GM21529 (cell line): ENCODE measurements around the gene XRCC4.
"Not testable (repeated sequence)": the region's sequence is repeated elsewhere in the genome, so short reads cannot be mapped to it uniquely, and the experiment has no call there.

Experiments used
- ATAC-seq: cut with Tn5 transposase; IDR thresholded peaks from one replicate; pipeline ENCODE4 v1.9.1; 2021; ENCODE audit not compliant: unreplicated experiment

Gene XRCC4

GRCh38 chr5:83076742-83077661, at the start of gene XRCC4, which contains the start of gene TMEM167A:
TSS of gene XRCC4 (plus strand) at chr5:83077547. CDS start at chr5:83104920, 27,373 bp downstream.
TSS of gene TMEM167A (minus strand) at chr5:83077394. CDS start at chr5:83077323, 71 bp downstream.
- peak; percentile 98 for ATAC-seq

- ATAC-seq: no peak
Measured at GRCh38 chr5:83029912-83030311, 47.4 kb upstream of the XRCC4 start.

- no peak for ATAC-seq
Measured at GRCh38 chr5:83031381-83031780, 46.0 kb upstream of the XRCC4 start.

GRCh38 chr5:83034036-83034435, 43.3 kb upstream of the XRCC4 start:
- ATAC-seq: no peak

- no peak for ATAC-seq
Measured at GRCh38 chr5:83034528-83035207, 42.7 kb upstream of the XRCC4 start.

- no peak for ATAC-seq
Measured at GRCh38 chr5:83035373-83036100, 41.8 kb upstream of the XRCC4 start.

GRCh38 chr5:83036991-83037575, 40.3 kb upstream of the XRCC4 start:
- ATAC-seq: no peak

GRCh38 chr5:83038924-83039323, 38.4 kb upstream of the XRCC4 start:
- no peak for ATAC-seq

- no peak for ATAC-seq
Measured at GRCh38 chr5:83042507-83042906, 34.8 kb upstream of the XRCC4 start.

GRCh38 chr5:83044926-83045325, 32.4 kb upstream of the XRCC4 start:
- no peak for ATAC-seq

GRCh38 chr5:83048277-83048676, 29.1 kb upstream of the XRCC4 start:
- no peak for ATAC-seq

- no peak for ATAC-seq
Measured at GRCh38 chr5:83048811-83049210, 28.5 kb upstream of the XRCC4 start.

- no peak for ATAC-seq
Measured at GRCh38 chr5:83049370-83049885, 27.9 kb upstream of the XRCC4 start.

- no peak for ATAC-seq
Measured at GRCh38 chr5:83050723-83051340, 26.5 kb upstream of the XRCC4 start.

GRCh38 chr5:83055166-83055565, 22.2 kb upstream of the XRCC4 start:
- no peak for ATAC-seq

- ATAC-seq: no peak
Measured at GRCh38 chr5:83058726-83059125, 18.6 kb upstream of the XRCC4 start.

GRCh38 chr5:83059341-83059740, 18.0 kb upstream of the XRCC4 start:
- no peak for ATAC-seq

- no peak for ATAC-seq
Measured at GRCh38 chr5:83066548-83067110, 10.7 kb upstream of the XRCC4 start.

- ATAC-seq: not testable (repeated sequence)
Measured at GRCh38 chr5:83067377-83067776, 10.0 kb upstream of the XRCC4 start.
